IPS-18c (cell line): ENCODE results near the gene LRRC45.
A peak's percentile ranks its signal among the peaks of the same experiment; 100 is the strongest.

ENCODE experiments used
- H3K4me3 ChIP-seq: 2 replicates; pipeline ENCODE4 v1.7.0; 2013; ENCODE audit warnings: low read depth, mild to moderate bottlenecking, low read length, moderate library complexity; ENCODE audit not compliant: insufficient read depth
- H3K9me3 ChIP-seq: one replicate; pipeline ENCODE4 v1.6.1; 2013; ENCODE audit warnings: mild to moderate bottlenecking, low read length, moderate library complexity; ENCODE audit not compliant: control insufficient read depth, insufficient read depth

The LRRC45 gene

GRCh38 chr17:82061047-82061925 lies 38.2 kb downstream of the LRRC45 start:
- no peaks in the 10 kb centered on the region for H3K9me3 ChIP-seq
- no peak overlapping the region for H3K4me3 ChIP-seq

GRCh38 chr17:82062076-82062983 lies 39.2 kb downstream of the LRRC45 start:
- Histone ChIP-seq H3K9me3 (no peaks in the 10 kb centered on the region), H3K4me3 (no peak overlapping the region)

GRCh38 chr17:82062984-82063368 lies 39.9 kb downstream of the LRRC45 start:
- no peaks in the 10 kb centered on the region for H3K9me3 ChIP-seq
- H3K4me3 ChIP-seq, result no peak overlapping the region

- H3K4me3 ChIP-seq, result no peak overlapping the region
These were observed 40.6 kb downstream of the LRRC45 start for GRCh38 chr17:82063424-82064415.

GRCh38 chr17:82064433-82065192 lies 41.5 kb downstream of the LRRC45 start:
- no peaks in the 10 kb centered on the region for H3K9me3 ChIP-seq
- H3K4me3 ChIP-seq, result peak overlapping the region; percentile 83

More at GRCh38 chr17:82063424-82064415, 40.6 kb downstream of the LRRC45 start:
- H3K9me3 ChIP-seq, result no peaks in the 10 kb centered on the region

GRCh38 chr17:82065193-82065637 lies 42.1 kb downstream of the LRRC45 start:
- no peaks in the 10 kb centered on the region for H3K9me3 ChIP-seq

GRCh38 chr17:82065638-82066303 lies 42.7 kb downstream of the LRRC45 start, which contains the start of gene DUS1L:
Gene DUS1L, minus strand, starts transcription at chr17:82065804. Its CDS starts 745 bp downstream, at chr17:82065059.
- peak within 1 kb of the TSS; percentile 83 for H3K4me3 ChIP-seq

More at GRCh38 chr17:82065193-82065637, 42.1 kb downstream of the LRRC45 start:
- peak overlapping the region; percentile 83 for H3K4me3 ChIP-seq

GRCh38 chr17:82070611-82071010 lies 47.5 kb downstream of the LRRC45 start:
- no peaks in the 10 kb centered on the region for H3K9me3 ChIP-seq

More at GRCh38 chr17:82065638-82066303, 42.7 kb downstream of the LRRC45 start, which contains the start of gene DUS1L:
- H3K9me3 ChIP-seq, result no peaks in the 10 kb centered on the region

GRCh38 chr17:82072827-82073226 lies 49.7 kb downstream of the LRRC45 start:
- H3K4me3 ChIP-seq, result no peak overlapping the region
- no peaks in the 10 kb centered on the region for H3K9me3 ChIP-seq

More at GRCh38 chr17:82070611-82071010, 47.5 kb downstream of the LRRC45 start:
- H3K4me3 ChIP-seq, result no peak overlapping the region

GRCh38 chr17:82073446-82073845 lies 50.3 kb downstream of the LRRC45 start:
- Histone ChIP-seq H3K9me3 (no peaks in the 10 kb centered on the region), H3K4me3 (no peak overlapping the region)

- Histone ChIP-seq H3K4me3 (no peak overlapping the region), H3K9me3 (no peaks in the 10 kb centered on the region)
These were observed 53.1 kb downstream of the LRRC45 start for GRCh38 chr17:82076018-82076784.

- H3K4me3 ChIP-seq, result no peak overlapping the region
- H3K9me3 ChIP-seq, result no peaks in the 10 kb centered on the region
These were observed 53.9 kb downstream of the LRRC45 start for GRCh38 chr17:82076785-82077591.

GRCh38 chr17:82077617-82078358 lies 54.7 kb downstream of the LRRC45 start:
- Histone ChIP-seq H3K4me3 (no peak overlapping the region), H3K9me3 (no peaks in the 10 kb centered on the region)
